Measurements from ENCODE around the gene CCDC121. TPM values are rescaled to one million over a fixed set of nuclear protein-coding genes. Genes with fewer than 3 reads are reported as not detected.
A peak's percentile ranks its signal among the peaks of the same experiment; 100 is the strongest.

CCDC121 gene, protein sequence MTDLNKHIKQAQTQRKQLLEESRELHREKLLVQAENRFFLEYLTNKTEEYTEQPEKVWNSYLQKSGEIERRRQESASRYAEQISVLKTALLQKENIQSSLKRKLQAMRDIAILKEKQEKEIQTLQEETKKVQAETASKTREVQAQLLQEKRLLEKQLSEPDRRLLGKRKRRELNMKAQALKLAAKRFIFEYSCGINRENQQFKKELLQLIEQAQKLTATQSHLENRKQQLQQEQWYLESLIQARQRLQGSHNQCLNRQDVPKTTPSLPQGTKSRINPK
- polyA plus RNA-seq (2.2 and 3.0 TPM in 2 replicates), polyA minus RNA-seq (7.1 and 9.6 TPM in 2 replicates)

DNA sequence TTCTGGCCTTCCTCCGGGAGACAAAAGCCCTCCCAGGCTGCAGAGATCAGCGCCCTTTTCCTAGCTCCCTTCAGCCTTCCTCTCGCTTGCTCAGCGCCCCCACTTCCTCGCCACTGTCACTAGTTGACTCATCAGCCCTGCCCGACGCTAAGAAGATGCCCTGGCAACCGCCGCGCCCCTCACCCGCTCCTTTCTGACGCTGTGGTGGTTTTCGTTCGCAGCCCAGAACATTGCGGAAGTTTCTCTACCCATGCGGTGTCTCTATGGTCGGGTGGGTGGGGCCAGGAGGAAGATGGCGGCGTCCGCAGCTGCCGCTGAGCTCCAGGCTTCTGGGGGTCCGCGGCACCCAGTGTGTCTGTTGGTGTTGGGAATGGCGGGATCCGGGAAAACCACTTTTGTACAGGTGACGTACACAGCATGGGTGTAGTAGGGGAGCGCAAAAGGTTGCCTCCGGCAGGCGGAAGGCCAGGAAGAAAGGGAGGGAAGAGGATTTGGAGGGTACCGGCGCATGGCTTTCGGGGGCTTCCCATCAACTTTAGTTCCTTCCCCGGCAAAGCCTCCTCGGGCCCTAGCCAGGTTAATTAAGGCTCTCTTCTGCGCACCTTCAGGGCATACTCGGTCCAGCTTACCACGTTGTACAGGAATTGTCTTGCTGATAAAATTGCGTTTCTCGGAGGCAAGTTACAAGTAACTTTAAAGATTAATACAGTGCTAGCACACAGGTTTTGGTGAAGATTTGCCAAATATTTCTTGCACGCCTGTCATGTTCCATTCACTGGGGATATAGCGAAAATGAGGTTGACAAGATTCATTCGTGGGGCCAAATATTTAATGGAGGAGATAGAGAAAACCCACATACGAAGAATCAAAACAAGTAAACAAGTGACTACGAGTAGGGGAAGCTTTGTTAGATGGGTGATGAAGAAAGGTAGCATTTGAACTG is at the start of gene CCDC121, which contains the start of gene GPN1:
CCDC121 (minus strand) TSS at position 246 of the 943 bp plus-strand sequence. CDS start 1,213 bp downstream, outside the sequence.
GPN1 (plus strand) TSS at position 284 of the 943 bp plus-strand sequence; CDS start at position 293, 9 bp downstream.
- no peaks in the 10 kb centered on the region for H3F3A ChIP-seq (ENCODE audit: insufficient read depth, low read length, poor library complexity, severe bottlenecking)
- H3K9me3 ChIP-seq (ENCODE audit: low read length), result no peaks in the 10 kb centered on the region
- no peaks in the 10 kb centered on the region for H3K27me3 ChIP-seq (ENCODE audit: insufficient read depth, low read depth, low read length)
- peak within 1 kb of the TSS; percentile 71 for H3K4me3 ChIP-seq (ENCODE audit: low read length)
- peaks cover 6% of the 10 kb centered on the region for H3K36me3 ChIP-seq (ENCODE audit: insufficient read depth, low read length)
- peak within 1 kb of the TSS; percentile 74 for H3K27ac ChIP-seq (ENCODE audit: low read length)
- peak within 1 kb of the TSS; percentile 30 for H2AFZ ChIP-seq (ENCODE audit: low read depth, low read length)
- H3K9ac ChIP-seq (ENCODE audit: low read length), result peak within 1 kb of the TSS; percentile 64
- H3K4me2 ChIP-seq (ENCODE audit: low read length), result peak within 1 kb of the TSS; percentile 54
- TF ChIP-seq, protein P1, sequence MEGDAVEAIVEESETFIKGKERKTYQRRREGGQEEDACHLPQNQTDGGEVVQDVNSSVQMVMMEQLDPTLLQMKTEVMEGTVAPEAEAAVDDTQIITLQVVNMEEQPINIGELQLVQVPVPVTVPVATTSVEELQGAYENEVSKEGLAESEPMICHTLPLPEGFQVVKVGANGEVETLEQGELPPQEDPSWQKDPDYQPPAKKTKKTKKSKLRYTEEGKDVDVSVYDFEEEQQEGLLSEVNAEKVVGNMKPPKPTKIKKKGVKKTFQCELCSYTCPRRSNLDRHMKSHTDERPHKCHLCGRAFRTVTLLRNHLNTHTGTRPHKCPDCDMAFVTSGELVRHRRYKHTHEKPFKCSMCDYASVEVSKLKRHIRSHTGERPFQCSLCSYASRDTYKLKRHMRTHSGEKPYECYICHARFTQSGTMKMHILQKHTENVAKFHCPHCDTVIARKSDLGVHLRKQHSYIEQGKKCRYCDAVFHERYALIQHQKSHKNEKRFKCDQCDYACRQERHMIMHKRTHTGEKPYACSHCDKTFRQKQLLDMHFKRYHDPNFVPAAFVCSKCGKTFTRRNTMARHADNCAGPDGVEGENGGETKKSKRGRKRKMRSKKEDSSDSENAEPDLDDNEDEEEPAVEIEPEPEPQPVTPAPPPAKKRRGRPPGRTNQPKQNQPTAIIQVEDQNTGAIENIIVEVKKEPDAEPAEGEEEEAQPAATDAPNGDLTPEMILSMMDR (IDR thresholded peaks at IDR 0.05; ENCODE audit: poor library complexity, severe bottlenecking), result peak; percentile 17
- TF ChIP-seq MXI1 (conservative IDR thresholded peaks at IDR 0.05; ENCODE audit: poor library complexity, severe bottlenecking) (peak; percentile 97), EP300 (conservative IDR thresholded peaks at IDR 0.05; ENCODE audit: poor library complexity, severe bottlenecking) (peak; percentile 52), POLR2AphosphoS5 (IDR thresholded peaks at IDR 0.05) (peak; percentile 82), RAD21 (conservative IDR thresholded peaks at IDR 0.05) (peak; percentile 30), EZH2 (IDR thresholded peaks at IDR 0.05; ENCODE audit: borderline replicate concordance, insufficient read depth, low read length, poor library complexity, severe bottlenecking) (no peak), SMC3 (conservative IDR thresholded peaks at IDR 0.05; ENCODE audit: poor library complexity) (peak; percentile 49), TAF1 (IDR thresholded peaks at IDR 0.05; ENCODE audit: low read depth) (peak; percentile 96)
- TF ChIP-seq, protein P2, sequence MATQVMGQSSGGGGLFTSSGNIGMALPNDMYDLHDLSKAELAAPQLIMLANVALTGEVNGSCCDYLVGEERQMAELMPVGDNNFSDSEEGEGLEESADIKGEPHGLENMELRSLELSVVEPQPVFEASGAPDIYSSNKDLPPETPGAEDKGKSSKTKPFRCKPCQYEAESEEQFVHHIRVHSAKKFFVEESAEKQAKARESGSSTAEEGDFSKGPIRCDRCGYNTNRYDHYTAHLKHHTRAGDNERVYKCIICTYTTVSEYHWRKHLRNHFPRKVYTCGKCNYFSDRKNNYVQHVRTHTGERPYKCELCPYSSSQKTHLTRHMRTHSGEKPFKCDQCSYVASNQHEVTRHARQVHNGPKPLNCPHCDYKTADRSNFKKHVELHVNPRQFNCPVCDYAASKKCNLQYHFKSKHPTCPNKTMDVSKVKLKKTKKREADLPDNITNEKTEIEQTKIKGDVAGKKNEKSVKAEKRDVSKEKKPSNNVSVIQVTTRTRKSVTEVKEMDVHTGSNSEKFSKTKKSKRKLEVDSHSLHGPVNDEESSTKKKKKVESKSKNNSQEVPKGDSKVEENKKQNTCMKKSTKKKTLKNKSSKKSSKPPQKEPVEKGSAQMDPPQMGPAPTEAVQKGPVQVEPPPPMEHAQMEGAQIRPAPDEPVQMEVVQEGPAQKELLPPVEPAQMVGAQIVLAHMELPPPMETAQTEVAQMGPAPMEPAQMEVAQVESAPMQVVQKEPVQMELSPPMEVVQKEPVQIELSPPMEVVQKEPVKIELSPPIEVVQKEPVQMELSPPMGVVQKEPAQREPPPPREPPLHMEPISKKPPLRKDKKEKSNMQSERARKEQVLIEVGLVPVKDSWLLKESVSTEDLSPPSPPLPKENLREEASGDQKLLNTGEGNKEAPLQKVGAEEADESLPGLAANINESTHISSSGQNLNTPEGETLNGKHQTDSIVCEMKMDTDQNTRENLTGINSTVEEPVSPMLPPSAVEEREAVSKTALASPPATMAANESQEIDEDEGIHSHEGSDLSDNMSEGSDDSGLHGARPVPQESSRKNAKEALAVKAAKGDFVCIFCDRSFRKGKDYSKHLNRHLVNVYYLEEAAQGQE (IDR thresholded peaks at IDR 0.05; ENCODE audit: borderline replicate concordance), result peak; percentile 84
- no peaks in the 10 kb centered on the region for H4K20me1 ChIP-seq (ENCODE audit: insufficient read depth)
- H3K79me2 ChIP-seq (replicated peaks; ENCODE audit: insufficient read depth, low read length), result peaks cover 8% of the 10 kb centered on the region
- no peaks in the 10 kb centered on the region for H3K9me2 ChIP-seq (ENCODE audit: insufficient read depth, low read length)
